Measurements from ENCODE around the gene TBC1D30. TPM values are rescaled to one million over a fixed set of nuclear protein-coding genes. Genes with fewer than 3 reads are reported as not detected.
A peak's percentile ranks its signal among the peaks of the same experiment; 100 is the strongest.

TBC1D30 gene
- total and polyA plus RNA-seq, 9 of the 15 experiments (the other 6 are each of a cell fraction or from before 2014, with no cell fraction given) = 0.07 to 0.55 (median 0.20) TPM; not detected in 1

GRCh38 chr12:64824130-64824499 is 332 bp upstream of the TBC1D30 start:
- in situ Hi-C loops (cut with MboI) = no loop called here
- FAIRE-seq (no peak), DNase-seq (ENCODE audit: extremely low read depth in 1 of 4, low spot score in 3 of 4) (no peak), ATAC-seq (no peak)
- Histone ChIP-seq H3K9me3 (replicated peaks; ENCODE audit: control insufficient read depth, insufficient read depth, low read depth, low read length) (no peaks in the 10 kb centered on the region), H3K4me3 (no peak overlapping the region), H3K79me2 (ENCODE audit: control insufficient read depth, insufficient read depth, low read length) (no peaks in the 10 kb centered on the region), H4K20me1 (replicated peaks; ENCODE audit: control insufficient read depth, insufficient read depth, low read length) (0 out of 2 replicates have a peak, but pooled peaks cover 3% of the 10 kb centered on the region), H3K27me3 (ENCODE audit: control insufficient read depth in 2 of 2, insufficient read depth in 2 of 2, low read length in 2 of 2) (peaks cover 20 to 31% of the 10 kb centered on the region in 2 experiments), H3K4me2 (ENCODE audit: insufficient read depth, low read length) (no peak overlapping the region), H3K9me1 (ENCODE audit: control insufficient read depth, insufficient read depth, low read length) (no peaks in the 10 kb centered on the region), H3K27ac (ENCODE audit: extremely low read depth, low read depth, low read length) (no peak overlapping the region), H3K4me1 (replicated peaks in 1 of 2; ENCODE audit: control insufficient read depth in 2 of 2, insufficient read depth in 2 of 2, low read length in 2 of 2) (peaks cover 0 to 14% of the 10 kb centered on the region in 2 experiments; a peak in 1 of 5 replicates), H3K36me3 (ENCODE audit: control insufficient read depth, insufficient read depth, low read length) (no peaks in the 10 kb centered on the region), H3K9ac (ENCODE audit: insufficient read depth in 1 of 2, low read depth in 2 of 2, low read length in 2 of 2) (no peak overlapping the region), H2AFZ (ENCODE audit: low read depth, low read length) (no peak overlapping the region)
- intact Hi-C loops (cut with micrococcal nuclease) = no loop called here
- 9% methylated on average over 15 of the region's 16 CpGs for WGBS (ENCODE audit: insufficient coverage, low coverage, missing lambda C conversion rate)
- ChIA-PET POLR2A (no interaction called here), CTCF (ENCODE audit: low intra/inter-chr PET ratio) (no interaction called here)
- no peak for TF ChIP-seq RNF219 (CRISPR knock-in tag; IDR thresholded peaks at IDR 0.05)
- TF ChIP-seq NRF1 (conservative IDR thresholded peaks at IDR 0.05 in 1 of 2, IDR thresholded peaks at IDR 0.05 in 1 of 2) = peak in 1 of 2 experiments; percentile 41; a peak in 1 of 4 replicates
- BruUV-seq (replicated peaks) = no TSS peak
